ENCODE results near the gene TGM2.

GRCh38 chr20:38152621-38153221, 12.3 kb downstream of the TGM2 start:
- TF ChIP-seq, protein P1, sequence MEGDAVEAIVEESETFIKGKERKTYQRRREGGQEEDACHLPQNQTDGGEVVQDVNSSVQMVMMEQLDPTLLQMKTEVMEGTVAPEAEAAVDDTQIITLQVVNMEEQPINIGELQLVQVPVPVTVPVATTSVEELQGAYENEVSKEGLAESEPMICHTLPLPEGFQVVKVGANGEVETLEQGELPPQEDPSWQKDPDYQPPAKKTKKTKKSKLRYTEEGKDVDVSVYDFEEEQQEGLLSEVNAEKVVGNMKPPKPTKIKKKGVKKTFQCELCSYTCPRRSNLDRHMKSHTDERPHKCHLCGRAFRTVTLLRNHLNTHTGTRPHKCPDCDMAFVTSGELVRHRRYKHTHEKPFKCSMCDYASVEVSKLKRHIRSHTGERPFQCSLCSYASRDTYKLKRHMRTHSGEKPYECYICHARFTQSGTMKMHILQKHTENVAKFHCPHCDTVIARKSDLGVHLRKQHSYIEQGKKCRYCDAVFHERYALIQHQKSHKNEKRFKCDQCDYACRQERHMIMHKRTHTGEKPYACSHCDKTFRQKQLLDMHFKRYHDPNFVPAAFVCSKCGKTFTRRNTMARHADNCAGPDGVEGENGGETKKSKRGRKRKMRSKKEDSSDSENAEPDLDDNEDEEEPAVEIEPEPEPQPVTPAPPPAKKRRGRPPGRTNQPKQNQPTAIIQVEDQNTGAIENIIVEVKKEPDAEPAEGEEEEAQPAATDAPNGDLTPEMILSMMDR (IDR thresholded peaks at IDR 0.05) = no peak
- no peak for TF ChIP-seq EZH2 (IDR thresholded peaks at IDR 0.05; ENCODE audit: borderline replicate concordance, insufficient read depth, low read depth, low read length, poor library complexity, severe bottlenecking)
